Ovary (tissue), 9 donors: Measurements from ENCODE around the gene RGS3. TPM values are rescaled to one million over a fixed set of nuclear protein-coding genes. Genes with fewer than 3 reads are reported as not detected.
A peak's percentile ranks its signal among the peaks of the same experiment; 100 is the strongest.

ENCODE experiments used
- DNase-seq, 5 donors: peaks; one replicate each; pipeline ENCODE4 v3.0.0-alpha.2; 2019 to 2020
- H3K27ac ChIP-seq, 2 donors: fragments of 200-600 bp; one replicate each; pipeline versions ENCODE4 v1.5.1 to v1.8.0; 2019 to 2022
- H3K27me3 ChIP-seq: fragments of 200-600 bp; one replicate; pipeline ENCODE4 v1.8.0; 2022
- H3K36me3 ChIP-seq: fragments of 200-600 bp; sonication (generic); one replicate; pipeline ENCODE4 v1.5.1; 2019
- H3K4me1 ChIP-seq: one replicate; pipeline ENCODE4 v1.8.1; 2013; ENCODE audit warnings: mild to moderate bottlenecking, moderate library complexity; ENCODE audit not compliant: insufficient read depth
- H3K4me3 ChIP-seq: fragments of 200-600 bp; sonication (generic); one replicate; pipeline ENCODE4 v1.5.1; 2017
- H3K9me3 ChIP-seq, 2 donors: fragments of 200-600 bp in 1 of 2; sonication (generic) in 1 of 2; one replicate each; pipeline versions ENCODE4 v1.5.1 to v1.8.1; 2013 to 2019; ENCODE audit warnings: mild to moderate bottlenecking in 1 of 2, moderate library complexity in 1 of 2
- EP300 ChIP-seq: sonication (generic); formaldehyde crosslinking; IDR thresholded peaks from one replicate; pipeline ENCODE4 v1.6.1; 2017; ENCODE audit warnings: antibody characterized with exemption
- POLR2A ChIP-seq: fragments of 450-650 bp; IDR thresholded peaks from one replicate; pipeline ENCODE4 v1.6.1; 2017; ENCODE audit warnings: antibody characterized with exemption, mild to moderate bottlenecking, moderate library complexity
- WGBS, 3 donors: extraction: QIAGEN DNeasy Blood & Tissue Kit in 1 of 3; methylation state at CpG; one replicate each; pipeline versions ENCODE4 v1.1.5 to v1.1.7; 2013 to 2017; 5-methylcytosine and 5-hydroxymethylcytosine counted together
- intact Hi-C, 4 donors: fragments of 100-400 bp; cut with DNase I; formaldehyde crosslinking; loops; one replicate each; pipeline versions ENCODE4 v1.11.0 to v1.15.1; 2022 to 2023
- polyA plus RNA-seq, 2 donors: library from polyadenylated mRNA; stranded (reverse); fragments of 200-250 nt in 1 of 2; fragments of 350-450 nt in 1 of 2; fragmentation: Illumina TruSeq in 1 of 2; extraction: RNeasy Lipid Tissue Mini Kit (QIAGEN cat#74804) in 1 of 2; gene quantifications; one replicate each; pipeline ENCODE4 v1.2.3, GENCODE V29; 2013 to 2014
- total RNA-seq, 7 donors: library from RNA; depleted of rRNA in 2 of 7; stranded (reverse); fragments of >200 nt in 2 of 7; fragmentation: NEBNext Ultra II Directional in 3 of 7; extraction: Animal tissue kit (Norgen Biotek cat#: 25700) in 3 of 7; gene quantifications; one replicate each; pipeline versions ENCODE4 v1.1.0 to v1.2.4, GENCODE V29; 2016 to 2023
- TF ChIP-seq, protein P1 (sequence below), 3 donors: fragments of 450-650 bp in 2 of 3; fragments of 200-600 bp in 1 of 3; IDR thresholded peaks; one replicate each; pipeline versions ENCODE4 v1.5.1 to v1.8.0; 2016 to 2022; ENCODE audit warnings: antibody characterized with exemption in 3 of 3, mild to moderate bottlenecking in 1 of 3
- donor health status: DM: no; HTN: no; CAD: no; lungs with moderate emphysema.
- donor health status: DM: no; HTN: no; CAD: no.
- donor health status: Bipolar disorder and iron deficiency.
- donor health status: DM: yes; HTN: yes; CAD: no.
- donor health status: DM: no; HTN: no; CAD: no.
- donor health status: DM: yes; HTN: yes; CAD: no.

The RGS3 gene
- total and polyA plus RNA-seq, 9 donors, result 6.1 to 49.3 (median 15.4) TPM

DNA sequence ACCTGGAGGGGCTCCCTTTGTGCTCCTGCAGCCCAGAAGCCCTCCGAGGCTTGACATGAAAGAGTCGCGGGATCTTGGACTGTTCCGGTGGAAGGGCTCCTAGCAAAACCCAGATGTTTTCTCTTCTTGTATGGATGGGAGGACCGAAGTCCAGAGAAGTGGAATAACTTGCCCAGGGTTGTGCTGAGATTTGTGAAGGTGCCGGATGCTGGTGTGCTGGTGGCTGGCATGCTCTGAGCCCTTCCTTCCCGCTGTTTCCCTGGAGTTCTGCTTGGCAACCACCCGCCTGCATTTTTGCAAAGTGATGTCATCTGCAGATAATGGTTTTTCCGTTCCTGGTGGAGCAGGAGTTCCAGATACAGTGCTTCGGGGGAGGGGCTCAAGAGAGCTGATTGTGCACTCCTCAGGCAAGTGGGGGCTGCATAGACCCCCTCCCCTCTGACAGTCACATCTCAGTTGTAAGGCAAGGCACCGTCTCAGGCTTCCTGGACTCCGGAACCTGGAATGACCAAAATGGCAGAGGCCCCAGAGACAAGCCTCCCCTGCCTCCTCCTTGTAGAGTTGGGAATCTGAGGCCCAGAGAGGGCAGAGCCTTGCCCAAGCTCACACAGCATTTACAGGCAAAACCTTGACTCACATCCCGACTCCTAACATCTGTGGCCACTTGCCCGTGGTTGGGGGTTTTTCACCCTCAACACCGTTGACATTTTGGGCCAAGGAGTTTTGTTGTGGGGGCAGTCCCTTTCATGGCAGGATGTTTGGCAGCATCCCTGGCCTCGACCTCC, 157.0 kb downstream of the RGS3 start:
- peak; percentile 76 to 84 (median 80) for DNase-seq
- TF ChIP-seq, protein P1, sequence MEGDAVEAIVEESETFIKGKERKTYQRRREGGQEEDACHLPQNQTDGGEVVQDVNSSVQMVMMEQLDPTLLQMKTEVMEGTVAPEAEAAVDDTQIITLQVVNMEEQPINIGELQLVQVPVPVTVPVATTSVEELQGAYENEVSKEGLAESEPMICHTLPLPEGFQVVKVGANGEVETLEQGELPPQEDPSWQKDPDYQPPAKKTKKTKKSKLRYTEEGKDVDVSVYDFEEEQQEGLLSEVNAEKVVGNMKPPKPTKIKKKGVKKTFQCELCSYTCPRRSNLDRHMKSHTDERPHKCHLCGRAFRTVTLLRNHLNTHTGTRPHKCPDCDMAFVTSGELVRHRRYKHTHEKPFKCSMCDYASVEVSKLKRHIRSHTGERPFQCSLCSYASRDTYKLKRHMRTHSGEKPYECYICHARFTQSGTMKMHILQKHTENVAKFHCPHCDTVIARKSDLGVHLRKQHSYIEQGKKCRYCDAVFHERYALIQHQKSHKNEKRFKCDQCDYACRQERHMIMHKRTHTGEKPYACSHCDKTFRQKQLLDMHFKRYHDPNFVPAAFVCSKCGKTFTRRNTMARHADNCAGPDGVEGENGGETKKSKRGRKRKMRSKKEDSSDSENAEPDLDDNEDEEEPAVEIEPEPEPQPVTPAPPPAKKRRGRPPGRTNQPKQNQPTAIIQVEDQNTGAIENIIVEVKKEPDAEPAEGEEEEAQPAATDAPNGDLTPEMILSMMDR (IDR thresholded peaks at IDR 0.05), result no peak
- TF ChIP-seq POLR2A, result no peak
- no peak for TF ChIP-seq EP300
- no peak overlapping the region for H3K4me3 ChIP-seq
- H3K27me3 ChIP-seq, result no peaks in the 10 kb centered on the region
- H3K36me3 ChIP-seq, result no peaks in the 10 kb centered on the region
- peaks cover 15% of the 10 kb centered on the region for H3K4me1 ChIP-seq
- H3K9me3 ChIP-seq, result no peaks in the 10 kb centered on the region
- H3K27ac ChIP-seq, result peak overlapping the region; percentile 55 to 56
- 15 to 16% (median 16%) methylated on average over 14 to 16 of the region's 16 CpGs for WGBS, 3 donors
- intact Hi-C loops, result no loop called here

DNA sequence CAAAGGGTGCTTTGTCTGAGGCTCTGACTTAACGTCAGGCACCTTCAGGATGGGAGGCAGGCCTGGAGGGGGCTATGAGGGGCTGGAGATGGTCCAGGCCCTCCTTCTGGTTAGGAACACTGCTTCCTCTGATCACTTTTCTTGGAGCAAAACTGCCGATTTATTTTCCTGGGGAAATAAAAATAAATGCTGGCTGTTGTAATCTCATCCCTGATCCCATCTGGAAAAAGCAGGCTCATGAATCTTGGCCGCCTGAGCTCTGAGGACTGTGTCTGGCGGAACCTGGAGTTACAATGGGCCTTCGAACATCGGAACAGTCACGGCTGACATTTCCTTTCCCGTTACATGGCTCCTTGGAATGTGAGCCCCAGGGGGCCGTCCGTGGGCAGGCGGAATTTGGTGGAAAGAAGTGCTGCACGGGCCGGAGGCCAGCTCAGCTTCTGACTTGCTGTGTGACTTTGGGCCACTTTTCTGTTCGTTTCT, 157.8 kb downstream of the RGS3 start:
- 11 to 14% (median 13%) methylated on average over 14 of the region's 14 CpGs for WGBS, 3 donors
- H3K9me3 ChIP-seq, result no peaks in the 10 kb centered on the region
- H3K27ac ChIP-seq, result peak overlapping the region; percentile 35 to 56
- no peak overlapping the region for H3K4me3 ChIP-seq
- H3K36me3 ChIP-seq, result no peaks in the 10 kb centered on the region
- intact Hi-C loops, result no loop called here
- TF ChIP-seq POLR2A (no peak), EP300 (no peak)
- TF ChIP-seq, protein P1 (IDR thresholded peaks at IDR 0.05), result no peak
- peaks cover 15% of the 10 kb centered on the region for H3K4me1 ChIP-seq
- H3K27me3 ChIP-seq, result no peaks in the 10 kb centered on the region
- peak in 4 of 5 donors; percentile 50 to 68 (median 56) for DNase-seq

DNA sequence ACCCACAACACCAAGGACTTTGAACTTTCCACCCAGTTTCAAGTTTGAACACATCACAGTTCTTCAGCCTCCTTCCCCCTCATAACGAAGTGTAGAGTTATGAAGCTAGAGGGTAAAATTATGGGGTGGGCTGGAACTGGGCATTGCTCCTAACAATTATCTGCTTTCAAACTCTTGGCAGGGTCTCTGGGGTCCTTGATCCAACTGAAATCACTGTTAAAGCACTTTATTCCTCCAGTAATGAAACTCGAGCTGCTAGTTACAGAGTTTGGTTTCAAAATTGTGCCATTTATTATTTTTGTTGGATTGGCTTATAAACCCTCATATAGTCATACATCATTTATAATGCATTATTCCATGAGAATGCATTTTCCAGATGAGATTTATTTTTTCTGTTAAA, 158.5 kb downstream of the RGS3 start:
- Histone ChIP-seq H3K4me1 (peaks cover 15% of the 10 kb centered on the region), H3K27me3 (no peaks in the 10 kb centered on the region), H3K27ac (no peak overlapping the region), H3K36me3 (no peaks in the 10 kb centered on the region), H3K4me3 (no peak overlapping the region), H3K9me3 (no peaks in the 10 kb centered on the region)
- 62 to 76% (median 70%) methylated on average over 2 of the region's 2 CpGs for WGBS, 3 donors
- intact Hi-C loops, result no loop called here
- DNase-seq, result no peak
- TF ChIP-seq, protein P1 (IDR thresholded peaks at IDR 0.05), result no peak
- TF ChIP-seq POLR2A (no peak), EP300 (no peak)

DNA sequence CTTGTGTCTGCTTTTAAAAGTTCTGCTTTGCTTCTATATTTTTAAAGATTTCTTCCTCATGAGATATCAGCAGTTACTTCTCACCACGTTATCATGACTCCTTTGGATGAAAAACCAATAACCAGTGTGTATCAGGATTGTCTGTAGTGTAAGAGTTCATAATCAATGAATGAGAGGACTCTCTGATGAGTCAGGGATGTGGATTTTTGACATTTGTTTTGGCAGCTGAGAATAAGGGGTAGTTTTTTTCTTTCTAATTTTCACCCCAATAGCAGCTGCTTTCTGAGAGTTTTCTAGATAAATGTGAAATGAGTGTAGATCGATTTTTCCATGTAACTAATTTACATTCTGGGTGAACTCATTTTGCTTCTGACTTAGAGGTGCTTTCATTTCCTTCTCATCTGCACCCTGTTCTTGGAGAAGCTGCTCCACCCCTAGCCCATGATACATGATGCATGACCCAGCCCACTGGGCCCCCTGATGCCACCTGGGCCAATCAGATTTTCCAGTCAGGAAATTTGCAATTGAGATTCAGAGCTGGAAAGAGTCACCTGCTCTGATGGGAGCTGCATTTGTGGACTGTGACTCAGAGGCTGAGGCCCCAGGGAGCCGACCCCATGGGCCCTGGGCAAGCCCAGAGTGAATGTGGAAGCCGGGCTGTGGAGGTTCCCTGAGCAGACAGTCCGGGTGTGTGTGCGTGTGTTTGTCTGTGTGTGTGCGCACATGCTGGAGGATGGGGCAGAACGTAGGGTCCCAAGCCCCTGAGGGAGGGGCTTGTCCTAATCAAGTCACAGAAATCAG, 159.3 kb downstream of the RGS3 start:
- H3K4me1 ChIP-seq, result peaks cover 15% of the 10 kb centered on the region

More for the DNA sequence above, 159.3 kb downstream of the RGS3 start:
- Histone ChIP-seq H3K9me3 (no peaks in the 10 kb centered on the region), H3K27ac (no peak overlapping the region), H3K27me3 (no peaks in the 10 kb centered on the region), H3K4me3 (no peak overlapping the region), H3K36me3 (no peaks in the 10 kb centered on the region)
- peak in 2 of 5 donors; percentile 18 to 35 for DNase-seq
- 67 to 81% (median 74%) methylated on average over 8 of the region's 8 CpGs for WGBS, 3 donors
- TF ChIP-seq, protein P1 (IDR thresholded peaks at IDR 0.05), result no peak
- TF ChIP-seq POLR2A (no peak), EP300 (no peak)
- intact Hi-C loops, result no loop called here
